HCT116 (cell line): Measurements from ENCODE around the gene CPED1. TPM values are rescaled to one million over a fixed set of nuclear protein-coding genes. Genes with fewer than 3 reads are reported as not detected.

Experiments
- ATAC-seq: fragments of 200-7000 bp; cut with Tn5 transposase; 2 replicates; pipeline ENCODE4 v1.9.1; 2020; ENCODE audit warnings: mild to moderate bottlenecking, moderate library complexity
- BruUV-seq: library from RNA; stranded (reverse); fragments of 400-500 nt; replicated peaks from 2 replicates; lab custom pipeline; 2021; lab: Mats Ljungman, UMichigan
- CTCF ChIA-PET: fragments of 300-600 bp; sonication (Branson Sonifier 250); formaldehyde crosslinking; loops from one replicate; lab custom pipeline; 2021; ENCODE audit warnings: antibody characterized with exemption; lab: Charles Lee
- POLR2A ChIA-PET: fragments of 300-600, 350-600 bp; sonication (Branson Sonifier 250); formaldehyde crosslinking; loops from one replicate; lab custom pipeline; 2021; ENCODE audit warnings: antibody characterized with exemption; lab: Charles Lee
- RAD21 ChIA-PET, 2 experiments: fragments of 300-600 bp; sonication (Branson Sonifier 250); formaldehyde crosslinking; loops; one replicate each; lab custom pipeline; 2023; ENCODE audit warnings: low total read pairs in 2 of 2; ENCODE audit not compliant: uncharacterized antibody in 2 of 2, unreplicated experiment in 2 of 2, low non-redundant PET in 1 of 2; lab: Charles Lee
- DNase-seq: peaks from one replicate; pipeline ENCODE4 v3.0.0-alpha.2; 2010; ENCODE audit warnings: low read depth, low spot score
- H2AFZ ChIP-seq: fragments of 200-600 bp; shearing (Covaris generic), sonication (generic); 2 replicates; pipeline ENCODE4 v1.6.1; 2017; ENCODE audit warnings: low read depth, mixed run types, mixed read lengths, antibody characterized with exemption, low read length; ENCODE audit not compliant: poor library complexity, severe bottlenecking
- H3K27ac ChIP-seq: 2 replicates; pipeline ENCODE4 v1.5.1; 2012; ENCODE audit warnings: low read depth, low read length
- H3K27me3 ChIP-seq: fragments of 200-600 bp; sonication (generic); 2 replicates; pipeline ENCODE4 v1.6.1; 2016; ENCODE audit warnings: mixed run types, low read length, mixed read lengths; ENCODE audit not compliant: insufficient read depth
- H3K36me3 ChIP-seq, 2 experiments: fragments of 200-500 bp in 1 of 2; fragments of 200-600 bp in 1 of 2; sonication (Bioruptor generic) in 1 of 2; sonication (generic) in 1 of 2; 2 replicates each; pipeline versions ENCODE4 v1.5.1 to v1.6.1; 2014 to 2016; ENCODE audit warnings: low read length in 2 of 2, inconsistent platforms in 1 of 2, mixed read lengths in 1 of 2, mixed run types in 1 of 2; ENCODE audit not compliant: insufficient read depth in 2 of 2, control insufficient read depth in 1 of 2
- H3K4me1 ChIP-seq, 2 experiments: fragments of 200-600 bp in 1 of 2; sonication (generic) in 1 of 2; 2 replicates each; pipeline versions ENCODE4 v1.5.1 to v1.6.1; 2012 to 2017; ENCODE audit warnings: low read length in 2 of 2, inconsistent platforms in 1 of 2, mild to moderate bottlenecking in 1 of 2, mixed read lengths in 1 of 2, mixed run types in 1 of 2, moderate library complexity in 1 of 2; ENCODE audit not compliant: insufficient read depth in 2 of 2, control insufficient read depth in 1 of 2
- H3K4me2 ChIP-seq: fragments of 200-600 bp; sonication (generic); 2 replicates; pipeline ENCODE4 v1.6.1; 2017; ENCODE audit warnings: mixed run types, low read length, mixed read lengths
- H3K4me3 ChIP-seq, 2 experiments: fragments of 200-600 bp in 1 of 2; sonication (generic) in 1 of 2; replicated peaks in 1 of 2; 2 replicates each; pipeline ENCODE4 v1.5.1; 2011 to 2016; ENCODE audit warnings: low read length in 2 of 2, control low read depth in 1 of 2, low read depth in 1 of 2, mild to moderate bottlenecking in 1 of 2, mixed read lengths in 1 of 2, mixed run types in 1 of 2
- H3K79me2 ChIP-seq: fragments of 200-600 bp; sonication (generic); 2 replicates; pipeline ENCODE4 v1.6.1; 2017; ENCODE audit warnings: mild to moderate bottlenecking, mixed run types, low read length, moderate library complexity, mixed read lengths; ENCODE audit not compliant: insufficient read depth
- H3K9ac ChIP-seq: fragments of 200-600 bp; sonication (generic); 2 replicates; pipeline ENCODE4 v1.6.1; 2016; ENCODE audit warnings: low read length, mixed read lengths
- H3K9me2 ChIP-seq: fragments of 200-600 bp; sonication (generic), shearing (Covaris generic); 2 replicates; pipeline ENCODE4 v1.6.1; 2017; ENCODE audit warnings: mixed run types, mild to moderate bottlenecking, moderate library complexity; ENCODE audit not compliant: insufficient read depth
- H3K9me3 ChIP-seq, 2 experiments: fragments of 200-500 bp in 1 of 2; fragments of 200-600 bp in 1 of 2; sonication (Bioruptor generic) in 1 of 2; sonication (generic) in 1 of 2; 2 replicates each; pipeline ENCODE4 v1.6.1; 2014 to 2017; ENCODE audit warnings: low read length in 2 of 2, mixed read lengths in 2 of 2, inconsistent platforms in 1 of 2, low read depth in 1 of 2, mild to moderate bottlenecking in 1 of 2, mixed run types in 1 of 2, moderate library complexity in 1 of 2; ENCODE audit not compliant: control insufficient read depth in 1 of 2, insufficient read depth in 1 of 2
- H4K20me1 ChIP-seq: fragments of 200-600 bp; sonication (generic), shearing (Covaris generic); 2 replicates; pipeline ENCODE4 v1.6.1; 2017; ENCODE audit warnings: mixed run types, mild to moderate bottlenecking, moderate library complexity; ENCODE audit not compliant: insufficient read depth
- CEBPB ChIP-seq: IDR thresholded peaks from 2 replicates; pipeline ENCODE4 v1.6.1; 2012; ENCODE audit warnings: low read depth
- FOSL1 ChIP-seq: IDR thresholded peaks from 2 replicates; pipeline ENCODE4 v1.6.1; 2012; ENCODE audit warnings: low read depth
- POLR2A ChIP-seq: IDR thresholded peaks from 2 replicates; pipeline ENCODE4 v1.7.0; 2011; ENCODE audit warnings: borderline replicate concordance; ENCODE audit not compliant: insufficient read depth, insufficient read length; ENCODE audit errors: extremely low read depth
- POLR2AphosphoS5 ChIP-seq: IDR thresholded peaks from 2 replicates; pipeline ENCODE4 v1.6.1; 2011; ENCODE audit warnings: mild to moderate bottlenecking, low read depth, low read length, moderate library complexity
- RAD21 ChIP-seq: IDR thresholded peaks from 2 replicates; pipeline ENCODE4 v1.6.1; 2012; ENCODE audit warnings: low read depth, mild to moderate bottlenecking
- SP1 ChIP-seq: IDR thresholded peaks from 2 replicates; pipeline ENCODE4 v1.6.1; 2012; ENCODE audit warnings: low read depth
- SRF ChIP-seq: IDR thresholded peaks from 2 replicates; pipeline ENCODE4 v1.6.1; 2012; ENCODE audit warnings: low read depth
- YY1 ChIP-seq: IDR thresholded peaks from 2 replicates; pipeline ENCODE4 v1.6.1; 2011; ENCODE audit warnings: low read length, low read depth, moderate library complexity, mild to moderate bottlenecking; ENCODE audit not compliant: insufficient replicate concordance; ENCODE audit errors: extremely low read depth
- intact Hi-C: fragments of 100-400 bp; cut with micrococcal nuclease; formaldehyde crosslinking; loops from 2 replicates; pipeline ENCODE4 v1.10.0; 2022
- total RNA-seq: library from RNA; stranded (reverse); gene quantifications from one replicate; pipeline ENCODE4 v1.2.1, GENCODE V29; 2021; ENCODE audit not compliant: unreplicated experiment
- TF ChIP-seq, protein P1 (sequence below): IDR thresholded peaks from 2 replicates; pipeline ENCODE4 v1.6.1; 2012
- TF ChIP-seq, protein P2 (sequence below), 3 experiments: fragments of 200-600 bp in 1 of 3; sonication (generic) in 1 of 3; IDR thresholded peaks in 2 of 3; conservative IDR thresholded peaks in 1 of 3; 2 replicates each; pipeline ENCODE4 v1.5.1; 2012 to 2017; ENCODE audit warnings: low read depth in 2 of 3, low read length in 2 of 3, antibody characterized with exemption in 1 of 3, borderline replicate concordance in 1 of 3, control low read depth in 1 of 3, mild to moderate bottlenecking in 1 of 3, mixed read lengths in 1 of 3, mixed run types in 1 of 3, moderate library complexity in 1 of 3; ENCODE audit not compliant: insufficient read depth in 1 of 3

The CPED1 gene
- total RNA-seq, 1 experiment from 2014 or later = 1.2 TPM

DNA sequence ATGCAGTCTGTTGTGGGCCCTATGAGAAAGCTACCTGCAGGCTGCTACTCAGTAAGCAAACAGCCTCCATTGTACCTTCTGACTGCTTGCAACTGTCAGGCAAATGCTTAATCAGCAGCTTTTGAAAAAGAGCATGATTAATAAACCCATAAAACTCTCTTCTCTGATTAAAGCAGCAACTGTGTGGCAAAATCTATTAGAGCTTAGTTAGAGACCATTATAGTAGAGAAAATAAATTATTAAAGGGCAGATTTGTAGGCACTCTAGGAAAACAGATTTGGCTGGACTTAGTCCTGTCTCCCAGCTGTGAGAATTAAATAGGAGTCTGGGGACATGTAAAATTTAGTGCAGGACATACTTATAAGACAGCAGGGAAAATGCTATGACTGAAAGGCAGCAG is 207.8 kb downstream of the CPED1 start:
- Histone ChIP-seq H3K9ac (no peak overlapping the region), H3K4me1 (no peaks in the 10 kb centered on the region), H3K36me3 (no peaks in the 10 kb centered on the region), H4K20me1 (no peaks in the 10 kb centered on the region), H3K79me2 (no peaks in the 10 kb centered on the region), H3K9me2 (no peaks in the 10 kb centered on the region), H3K4me2 (no peak overlapping the region), H3K9me3 (no peaks in the 10 kb centered on the region), H3K27ac (no peak overlapping the region), H3K4me3 (no peak overlapping the region), H3K27me3 (no peaks in the 10 kb centered on the region), H2AFZ (no peak overlapping the region)
- RAD21 ChIA-PET = no interaction called here
- ATAC-seq (no peak), DNase-seq (no peak)
- intact Hi-C loops = no loop called here
- POLR2A ChIA-PET = no interaction called here
- CTCF ChIA-PET = no interaction called here
- BruUV-seq = no TSS peak
- TF ChIP-seq, protein P1, sequence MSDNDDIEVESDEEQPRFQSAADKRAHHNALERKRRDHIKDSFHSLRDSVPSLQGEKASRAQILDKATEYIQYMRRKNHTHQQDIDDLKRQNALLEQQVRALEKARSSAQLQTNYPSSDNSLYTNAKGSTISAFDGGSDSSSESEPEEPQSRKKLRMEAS = no peak
- TF ChIP-seq SP1 (no peak), YY1 (no peak), FOSL1 (no peak), POLR2A (no peak), CEBPB (no peak), RAD21 (no peak), SRF (no peak), POLR2AphosphoS5 (no peak)
- TF ChIP-seq, protein P2, sequence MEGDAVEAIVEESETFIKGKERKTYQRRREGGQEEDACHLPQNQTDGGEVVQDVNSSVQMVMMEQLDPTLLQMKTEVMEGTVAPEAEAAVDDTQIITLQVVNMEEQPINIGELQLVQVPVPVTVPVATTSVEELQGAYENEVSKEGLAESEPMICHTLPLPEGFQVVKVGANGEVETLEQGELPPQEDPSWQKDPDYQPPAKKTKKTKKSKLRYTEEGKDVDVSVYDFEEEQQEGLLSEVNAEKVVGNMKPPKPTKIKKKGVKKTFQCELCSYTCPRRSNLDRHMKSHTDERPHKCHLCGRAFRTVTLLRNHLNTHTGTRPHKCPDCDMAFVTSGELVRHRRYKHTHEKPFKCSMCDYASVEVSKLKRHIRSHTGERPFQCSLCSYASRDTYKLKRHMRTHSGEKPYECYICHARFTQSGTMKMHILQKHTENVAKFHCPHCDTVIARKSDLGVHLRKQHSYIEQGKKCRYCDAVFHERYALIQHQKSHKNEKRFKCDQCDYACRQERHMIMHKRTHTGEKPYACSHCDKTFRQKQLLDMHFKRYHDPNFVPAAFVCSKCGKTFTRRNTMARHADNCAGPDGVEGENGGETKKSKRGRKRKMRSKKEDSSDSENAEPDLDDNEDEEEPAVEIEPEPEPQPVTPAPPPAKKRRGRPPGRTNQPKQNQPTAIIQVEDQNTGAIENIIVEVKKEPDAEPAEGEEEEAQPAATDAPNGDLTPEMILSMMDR (IDR thresholded peaks at IDR 0.05 in 2 of 3, conservative IDR thresholded peaks at IDR 0.05 in 1 of 3; ENCODE audit: borderline replicate concordance in 1 of 3, insufficient read depth in 1 of 3, low read depth in 2 of 3, low read length in 2 of 3) = no peak
